Measurements from ENCODE around the gene JMJD8.

JMJD8 gene

DNA sequence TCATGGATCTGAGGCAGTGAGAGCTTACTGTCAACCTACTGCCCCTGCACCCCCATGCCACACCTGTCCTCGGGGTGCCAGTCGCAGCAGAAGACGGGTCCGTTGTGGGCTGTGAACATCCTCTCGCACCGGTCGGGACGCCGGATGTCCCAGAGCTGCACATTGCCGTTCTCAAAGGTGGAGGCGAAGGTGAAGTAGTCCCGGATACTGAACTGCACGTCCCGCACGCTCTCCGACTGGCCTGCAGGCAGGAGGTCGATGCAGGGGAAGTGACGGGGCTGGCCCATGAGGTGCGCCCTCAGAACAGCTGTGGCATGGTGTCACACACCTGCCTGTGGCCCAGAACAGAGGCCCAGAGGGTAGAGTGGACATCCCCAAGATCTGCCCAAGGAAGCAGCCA is 3.4 kb upstream of the JMJD8 start:
- no peak overlapping the region for H3K4me3 ChIP-seq (ENCODE audit: low read length)
- H3K27me3 ChIP-seq (ENCODE audit: control insufficient read depth, insufficient read depth, low read length): no peaks in the 10 kb centered on the region
- no peak overlapping the region for H3K9ac ChIP-seq (ENCODE audit: low read length)
- H3K36me3 ChIP-seq (ENCODE audit: control insufficient read depth, insufficient read depth, low read length): peaks cover 5% of the 10 kb centered on the region
- H3K27ac ChIP-seq (ENCODE audit: low read depth, low read length): no peak overlapping the region
- H3K4me1 ChIP-seq (ENCODE audit: control insufficient read depth, insufficient read depth, low read length): peaks cover 9% of the 10 kb centered on the region

DNA sequence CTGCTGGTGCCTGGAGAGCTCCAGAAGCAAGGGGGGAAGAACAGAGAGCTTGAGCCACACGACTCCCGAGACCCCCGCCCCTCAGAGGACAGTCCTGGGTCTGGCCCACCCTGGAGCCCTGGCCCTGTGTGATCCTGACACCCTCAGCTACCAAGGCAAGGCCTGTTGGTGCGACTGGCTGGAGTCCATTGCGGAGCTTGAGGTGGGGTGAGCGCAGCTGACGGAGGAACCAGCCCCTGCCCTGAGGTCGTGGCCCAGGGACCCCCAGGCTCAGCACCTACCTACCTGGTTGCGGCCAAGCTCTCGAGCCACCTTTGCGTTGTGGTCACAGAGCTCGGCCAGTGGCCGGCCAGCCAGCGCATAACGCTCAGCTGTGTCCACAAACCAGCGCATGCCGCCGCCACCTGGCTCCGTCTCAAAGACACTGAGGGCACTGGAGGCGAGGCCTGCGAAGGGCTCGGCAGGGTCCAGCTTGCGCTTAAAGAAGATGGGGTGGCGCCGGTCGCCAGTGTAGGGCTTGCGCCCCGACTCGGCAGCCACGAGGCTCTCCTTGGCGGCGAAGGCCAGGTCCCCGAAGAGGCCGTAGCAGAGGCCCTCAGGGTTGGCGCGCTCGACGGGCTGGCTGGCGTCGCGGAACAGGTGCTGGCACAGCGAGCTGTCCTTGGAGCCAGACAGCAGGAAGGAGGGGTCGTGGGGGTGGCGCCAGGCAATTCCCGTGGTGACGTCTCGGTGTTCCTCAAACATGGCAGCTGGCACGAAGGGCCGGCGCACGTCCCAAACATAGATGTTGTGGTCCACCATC is 2.5 kb upstream of the JMJD8 start:
- Histone ChIP-seq H3K4me3 (ENCODE audit: low read length) (no peak overlapping the region), H3K36me3 (ENCODE audit: control insufficient read depth, insufficient read depth, low read length) (peaks cover 13% of the 10 kb centered on the region), H3K9ac (ENCODE audit: low read length) (no peak overlapping the region), H3K27ac (ENCODE audit: low read depth, low read length) (no peak overlapping the region), H3K27me3 (ENCODE audit: control insufficient read depth, insufficient read depth, low read length) (no peaks in the 10 kb centered on the region), H3K4me1 (ENCODE audit: control insufficient read depth, insufficient read depth, low read length) (peaks cover 10% of the 10 kb centered on the region)

GRCh38 chr16:685967-686366 is 1.8 kb upstream of the JMJD8 start:
- Histone ChIP-seq H3K4me1 (ENCODE audit: control insufficient read depth, insufficient read depth, low read length) (peaks cover 16% of the 10 kb centered on the region), H3K9ac (ENCODE audit: low read length) (no peak overlapping the region), H3K4me3 (ENCODE audit: low read length) (no peak overlapping the region), H3K27ac (ENCODE audit: low read depth, low read length) (no peak overlapping the region), H3K27me3 (ENCODE audit: control insufficient read depth, insufficient read depth, low read length) (no peaks in the 10 kb centered on the region), H3K36me3 (ENCODE audit: control insufficient read depth, insufficient read depth, low read length) (peaks cover 18% of the 10 kb centered on the region)

DNA sequence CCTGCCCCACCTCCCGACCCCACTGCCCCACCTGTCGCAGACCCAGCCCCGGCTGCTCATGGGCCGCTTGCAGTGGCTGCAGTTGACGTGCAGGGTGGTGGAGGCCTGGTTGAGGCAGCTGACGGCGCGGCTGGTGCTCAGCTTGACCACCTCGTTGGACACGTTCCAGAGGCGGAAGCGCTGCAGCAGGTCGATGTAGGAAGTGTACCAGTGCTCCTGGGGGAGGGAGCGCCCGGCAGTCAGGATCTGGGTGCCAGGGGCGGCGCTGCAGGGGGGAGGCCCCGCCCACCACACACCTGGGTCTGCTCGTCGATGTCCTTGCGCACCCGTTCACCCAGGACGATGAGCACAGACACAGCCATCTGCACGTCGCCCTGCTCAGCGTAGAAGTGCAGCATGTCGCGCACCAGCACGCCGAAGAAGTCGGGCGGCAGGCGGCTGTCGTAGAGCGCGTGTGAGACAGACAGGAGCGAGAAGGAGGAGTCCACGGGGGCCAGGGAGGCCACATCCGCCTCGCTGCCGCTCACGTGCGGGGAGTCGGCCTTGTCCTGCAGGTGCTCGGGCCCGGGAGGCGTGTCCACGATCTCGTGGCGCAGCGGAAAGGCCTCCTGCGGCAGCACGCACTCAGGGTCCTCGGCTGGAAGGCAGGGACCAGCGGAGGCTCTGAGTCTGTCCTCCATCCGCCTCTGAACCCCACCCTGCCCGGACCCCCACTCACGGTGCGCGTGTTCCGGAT is 995 bp upstream of the JMJD8 start:
- H3K27me3 ChIP-seq (ENCODE audit: control insufficient read depth, insufficient read depth, low read length): no peaks in the 10 kb centered on the region
- peak overlapping the region; percentile 8 for H3K4me3 ChIP-seq (ENCODE audit: low read length)
- H3K36me3 ChIP-seq (ENCODE audit: control insufficient read depth, insufficient read depth, low read length): peaks cover 18% of the 10 kb centered on the region

GRCh38 chr16:683396-684070 is 601 bp downstream of the JMJD8 start:
- Histone ChIP-seq H3K27ac (ENCODE audit: low read depth, low read length) (peak overlapping the region; percentile 32), H3K9ac (ENCODE audit: low read length) (peak overlapping the region; percentile 49), H3K4me1 (ENCODE audit: control insufficient read depth, insufficient read depth, low read length) (peaks cover 15% of the 10 kb centered on the region), H3K36me3 (ENCODE audit: control insufficient read depth, insufficient read depth, low read length) (peaks cover 18% of the 10 kb centered on the region), H3K4me3 (ENCODE audit: low read length) (peak overlapping the region; percentile 91), H3K27me3 (ENCODE audit: control insufficient read depth, insufficient read depth, low read length) (no peaks in the 10 kb centered on the region)

More for the DNA sequence above, 995 bp upstream of the JMJD8 start:
- peaks cover 19% of the 10 kb centered on the region for H3K4me1 ChIP-seq (ENCODE audit: control insufficient read depth, insufficient read depth, low read length)
- H3K9ac ChIP-seq (ENCODE audit: low read length): no peak overlapping the region
- H3K27ac ChIP-seq (ENCODE audit: low read depth, low read length): no peak overlapping the region

DNA sequence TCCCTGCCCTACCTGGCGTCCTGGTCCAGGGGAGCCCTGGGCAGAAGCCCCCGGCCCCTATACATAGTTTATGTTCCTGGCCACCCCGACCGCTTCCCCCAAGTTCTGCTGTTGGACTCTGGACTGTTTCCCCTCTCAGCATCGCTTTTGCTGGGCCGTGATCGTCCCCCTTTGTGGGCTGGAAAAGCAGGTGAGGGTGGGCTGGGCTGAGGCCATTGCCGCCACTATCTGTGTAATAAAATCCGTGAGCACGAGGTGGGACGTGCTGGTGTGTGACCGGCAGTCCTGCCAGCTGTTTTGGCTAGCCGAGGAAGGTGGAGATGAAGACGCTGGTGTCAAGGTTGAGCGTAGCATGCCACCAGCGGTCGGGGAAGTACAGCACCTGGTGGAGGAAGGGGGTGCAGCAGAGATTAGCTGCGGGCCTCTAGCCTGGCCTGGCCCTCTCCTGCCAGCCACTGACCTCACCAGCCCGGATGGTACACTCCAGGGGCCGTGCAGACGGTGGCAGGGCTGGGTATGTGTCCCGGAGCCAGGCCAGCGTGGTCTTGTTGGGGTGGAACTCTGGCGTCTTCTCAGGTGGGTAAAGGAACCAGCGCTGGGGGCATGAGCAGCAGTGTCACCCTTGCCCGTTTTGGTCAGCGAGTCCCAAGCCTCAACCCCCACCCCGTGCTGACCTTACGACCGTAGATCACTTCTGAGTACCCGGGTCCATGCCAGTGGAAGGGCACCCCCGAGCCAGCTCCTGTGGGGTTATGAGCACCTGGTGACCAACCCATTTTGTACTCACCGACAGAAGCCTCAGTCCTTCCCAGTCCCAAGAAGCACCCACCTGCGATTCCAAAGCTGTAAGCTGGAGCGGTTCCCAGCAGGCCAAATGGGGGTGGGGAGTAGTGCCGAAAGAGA is 1.4 kb downstream of the JMJD8 start:
- Histone ChIP-seq H3K9ac (ENCODE audit: low read length) (no peak overlapping the region), H3K27ac (ENCODE audit: low read depth, low read length) (no peak overlapping the region), H3K4me3 (ENCODE audit: low read length) (no peak overlapping the region), H3K36me3 (ENCODE audit: control insufficient read depth, insufficient read depth, low read length) (peaks cover 18% of the 10 kb centered on the region), H3K4me1 (ENCODE audit: control insufficient read depth, insufficient read depth, low read length) (peaks cover 15% of the 10 kb centered on the region), H3K27me3 (ENCODE audit: control insufficient read depth, insufficient read depth, low read length) (no peaks in the 10 kb centered on the region)

- Histone ChIP-seq H3K4me1 (ENCODE audit: control insufficient read depth, insufficient read depth, low read length) (peaks cover 15% of the 10 kb centered on the region), H3K9ac (ENCODE audit: low read length) (no peak overlapping the region), H3K27me3 (ENCODE audit: control insufficient read depth, insufficient read depth, low read length) (no peaks in the 10 kb centered on the region), H3K36me3 (ENCODE audit: control insufficient read depth, insufficient read depth, low read length) (peaks cover 15% of the 10 kb centered on the region), H3K4me3 (ENCODE audit: low read length) (peak overlapping the region; percentile 66), H3K27ac (ENCODE audit: low read depth, low read length) (no peak overlapping the region)
These were observed 2.2 kb downstream of the JMJD8 start for GRCh38 chr16:681746-682427.

DNA sequence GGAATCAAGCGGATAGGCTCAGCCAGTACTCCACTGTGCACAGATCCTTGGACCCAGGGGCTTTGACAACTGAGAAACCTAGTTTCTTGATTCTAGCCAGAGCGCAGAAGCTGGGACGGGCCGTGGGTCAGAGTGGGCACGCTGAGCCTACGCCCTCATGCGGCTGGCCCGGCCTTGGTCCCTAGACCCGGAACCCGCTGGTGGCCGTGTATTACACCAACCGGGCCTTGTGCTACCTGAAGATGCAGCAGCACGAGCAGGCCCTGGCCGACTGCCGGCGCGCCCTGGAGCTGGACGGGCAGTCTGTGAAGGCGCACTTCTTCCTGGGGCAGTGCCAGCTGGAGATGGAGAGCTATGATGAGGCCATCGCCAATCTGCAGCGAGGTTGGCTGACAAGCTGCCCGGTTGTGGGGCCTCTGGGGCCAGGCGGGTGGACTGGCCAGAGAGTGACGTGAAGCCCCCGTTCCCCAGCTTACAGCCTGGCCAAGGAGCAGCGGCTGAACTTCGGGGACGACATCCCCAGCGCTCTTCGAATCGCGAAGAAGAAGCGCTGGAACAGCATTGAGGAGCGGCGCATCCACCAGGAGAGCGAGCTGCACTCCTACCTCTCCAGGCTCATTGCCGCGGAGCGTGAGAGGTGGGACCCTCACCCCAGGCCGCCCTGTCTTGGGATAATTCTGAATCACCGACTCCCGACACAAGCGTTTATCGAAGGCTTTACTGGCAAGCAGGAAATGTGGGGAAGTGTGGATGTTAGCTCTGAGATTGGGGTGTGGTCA is 3.0 kb downstream of the JMJD8 start:
- peak overlapping the region; percentile 82 for H3K27ac ChIP-seq (ENCODE audit: low read depth, low read length)
- no peaks in the 10 kb centered on the region for H3K27me3 ChIP-seq (ENCODE audit: control insufficient read depth, insufficient read depth, low read length)
- peak overlapping the region; percentile 66 for H3K4me3 ChIP-seq (ENCODE audit: low read length)
- H3K36me3 ChIP-seq (ENCODE audit: control insufficient read depth, insufficient read depth, low read length): peaks cover 15% of the 10 kb centered on the region
- H3K9ac ChIP-seq (ENCODE audit: low read length): peak overlapping the region; percentile 34
- peaks cover 15% of the 10 kb centered on the region for H3K4me1 ChIP-seq (ENCODE audit: control insufficient read depth, insufficient read depth, low read length)

DNA sequence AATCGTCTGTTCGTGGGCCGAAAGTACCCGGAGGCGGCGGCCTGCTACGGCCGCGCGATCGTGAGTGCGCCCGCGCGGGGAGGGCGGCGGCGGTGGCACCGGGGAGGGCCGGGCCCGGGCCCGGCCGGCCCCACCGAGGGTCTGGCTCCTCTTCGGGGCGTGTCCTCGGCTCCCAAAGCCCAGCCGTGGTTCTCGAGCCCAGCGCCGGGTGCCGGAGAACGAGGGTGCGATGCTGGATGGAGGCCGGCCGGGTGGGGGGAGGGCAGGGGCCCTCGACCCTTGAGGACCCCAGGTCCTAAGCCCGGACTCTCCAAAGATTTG is 3.5 kb downstream of the JMJD8 start:
- Histone ChIP-seq H3K4me3 (ENCODE audit: low read length) (peak overlapping the region; percentile 66), H3K4me1 (ENCODE audit: control insufficient read depth, insufficient read depth, low read length) (peaks cover 15% of the 10 kb centered on the region), H3K36me3 (ENCODE audit: control insufficient read depth, insufficient read depth, low read length) (peaks cover 15% of the 10 kb centered on the region), H3K9ac (ENCODE audit: low read length) (peak overlapping the region; percentile 75), H3K27ac (ENCODE audit: low read depth, low read length) (peak overlapping the region; percentile 82), H3K27me3 (ENCODE audit: control insufficient read depth, insufficient read depth, low read length) (no peaks in the 10 kb centered on the region)

- peaks cover 15% of the 10 kb centered on the region for H3K36me3 ChIP-seq (ENCODE audit: control insufficient read depth, insufficient read depth, low read length)
- peaks cover 18% of the 10 kb centered on the region for H3K4me1 ChIP-seq (ENCODE audit: control insufficient read depth, insufficient read depth, low read length)
- H3K27me3 ChIP-seq (ENCODE audit: control insufficient read depth, insufficient read depth, low read length): no peaks in the 10 kb centered on the region
- peak within 1 kb of the TSS; percentile 75 for H3K9ac ChIP-seq (ENCODE audit: low read length)
- H3K27ac ChIP-seq (ENCODE audit: low read depth, low read length): peak within 1 kb of the TSS; percentile 82
- peak within 1 kb of the TSS; percentile 77 for H3K4me3 ChIP-seq (ENCODE audit: low read length)
These were observed 4.1 kb downstream of the JMJD8 start, which contains the start of gene STUB1 for GRCh38 chr16:679814-680624. Gene STUB1, plus strand, starts transcription at chr16:680410. Its CDS starts 116 bp downstream, at chr16:680526.
